Stimulated activated memory B cell treated with anti-CD40 and anti-IgM and Interleukin-4, amounts not matched to agents 10 μg/mL and 1 μg/mL and 100 μg/mL, for 72 hours (primary cell): ENCODE data around the gene SLC25A34.

ENCODE experiments used
- ATAC-seq: fragments of 150-1000 bp; cut with Tn5 transposase; 2 replicates; pipeline ENCODE4 v1.10.0; 2021
- H3K27ac Mint-ChIP-seq: one replicate; pipeline ENCODE4 v1.8.0; 2022; ENCODE audit warnings: mild to moderate bottlenecking, mixed read lengths
- H3K27me3 Mint-ChIP-seq: one replicate; pipeline ENCODE4 v1.8.0; 2022; ENCODE audit warnings: mixed read lengths
- H3K36me3 Mint-ChIP-seq: one replicate; pipeline ENCODE4 v1.8.0; 2022; ENCODE audit warnings: mixed read lengths
- H3K4me1 Mint-ChIP-seq: one replicate; pipeline ENCODE4 v1.8.0; 2022; ENCODE audit warnings: mixed read lengths
- H3K4me3 Mint-ChIP-seq: one replicate; pipeline ENCODE4 v1.8.0; 2022; ENCODE audit warnings: mild to moderate bottlenecking, moderate library complexity, mixed read lengths
- H3K9me3 Mint-ChIP-seq: one replicate; pipeline ENCODE4 v1.8.0; 2022; ENCODE audit warnings: mixed read lengths

The SLC25A34 gene

DNA sequence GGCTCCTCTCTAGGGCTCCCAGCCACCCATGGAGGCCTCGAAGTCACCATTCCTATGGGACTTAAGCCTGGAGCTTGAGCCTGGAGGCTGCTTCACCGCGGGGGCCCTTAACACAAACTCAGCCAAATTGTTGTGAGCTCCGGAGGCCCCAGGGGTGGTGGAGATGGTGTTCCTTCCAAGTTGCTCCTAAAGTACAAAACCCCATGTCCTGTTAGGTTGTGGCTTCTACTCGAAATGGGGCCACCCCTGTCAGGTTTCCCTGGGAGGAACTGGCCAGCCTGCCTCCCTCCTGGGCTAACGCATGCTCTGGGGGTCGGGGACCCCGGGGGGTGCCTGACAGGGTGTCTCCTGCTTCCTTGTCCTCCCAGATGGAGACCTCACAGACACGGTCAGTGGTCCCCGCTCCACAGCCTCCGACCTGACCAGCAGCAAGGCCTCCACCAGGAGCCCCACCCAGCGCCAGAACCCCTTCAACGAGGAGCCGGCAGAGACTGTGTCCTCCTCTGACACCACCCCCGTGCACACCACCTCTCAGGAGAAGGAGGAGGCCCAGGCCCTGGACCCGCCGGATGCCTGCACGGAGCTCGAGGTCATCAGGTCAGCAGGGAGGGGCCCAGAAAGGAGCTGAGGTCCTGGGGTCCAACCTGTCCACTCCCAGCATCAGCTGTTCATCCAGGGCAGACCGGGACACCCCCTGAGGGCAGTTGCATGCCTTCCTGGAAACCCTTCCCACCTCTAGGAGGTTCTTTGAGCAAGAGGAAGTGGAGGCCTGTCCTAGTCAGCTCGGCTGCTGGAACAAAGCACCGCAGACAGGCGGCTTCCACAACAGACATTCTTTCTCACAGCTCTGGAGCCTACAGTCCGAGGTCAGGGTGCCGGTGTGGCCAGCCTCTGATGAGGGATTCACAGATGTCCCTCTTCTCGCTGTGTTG, 10.8 kb upstream of the SLC25A34 start:
- no peaks in the 10 kb centered on the region for H3K27me3 Mint-ChIP-seq
- H3K27ac Mint-ChIP-seq = no peak overlapping the region
- ATAC-seq = no peak
- no peaks in the 10 kb centered on the region for H3K4me1 Mint-ChIP-seq
- peaks cover 50% of the 10 kb centered on the region for H3K36me3 Mint-ChIP-seq
- H3K9me3 Mint-ChIP-seq = no peaks in the 10 kb centered on the region
- no peak overlapping the region for H3K4me3 Mint-ChIP-seq

- no peaks in the 10 kb centered on the region for H3K9me3 Mint-ChIP-seq
- H3K27ac Mint-ChIP-seq = no peak overlapping the region
- H3K36me3 Mint-ChIP-seq = peaks cover 44% of the 10 kb centered on the region
- no peak for ATAC-seq
- H3K4me1 Mint-ChIP-seq = no peaks in the 10 kb centered on the region
- no peaks in the 10 kb centered on the region for H3K27me3 Mint-ChIP-seq
- H3K4me3 Mint-ChIP-seq = no peak overlapping the region
Measured at GRCh38 chr1:15726508-15726907, 9.6 kb upstream of the SLC25A34 start.

DNA sequence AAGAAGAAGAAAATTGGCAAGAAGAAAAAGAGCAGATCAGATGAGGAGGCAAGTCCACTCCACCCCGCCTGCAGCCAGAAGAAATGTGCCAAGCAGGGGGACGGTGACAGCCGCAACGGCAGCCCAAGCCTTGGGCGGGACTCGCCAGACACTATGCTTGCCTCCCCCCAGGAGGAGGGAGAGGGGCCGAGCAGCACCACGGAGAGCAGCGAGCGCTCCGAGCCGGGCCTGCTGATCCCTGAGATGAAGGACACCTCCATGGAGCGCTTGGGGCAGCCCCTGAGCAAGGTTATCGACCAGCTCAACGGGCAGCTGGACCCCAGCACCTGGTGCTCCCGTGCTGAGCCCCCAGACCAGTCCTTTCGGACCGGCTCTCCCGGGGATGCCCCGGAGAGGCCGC, 9.0 kb upstream of the SLC25A34 start:
- Mint-ChIP-seq H3K4me3 (no peak overlapping the region), H3K9me3 (no peaks in the 10 kb centered on the region), H3K27me3 (no peaks in the 10 kb centered on the region), H3K4me1 (no peaks in the 10 kb centered on the region), H3K36me3 (peaks cover 45% of the 10 kb centered on the region), H3K27ac (no peak overlapping the region)
- no peak for ATAC-seq

DNA sequence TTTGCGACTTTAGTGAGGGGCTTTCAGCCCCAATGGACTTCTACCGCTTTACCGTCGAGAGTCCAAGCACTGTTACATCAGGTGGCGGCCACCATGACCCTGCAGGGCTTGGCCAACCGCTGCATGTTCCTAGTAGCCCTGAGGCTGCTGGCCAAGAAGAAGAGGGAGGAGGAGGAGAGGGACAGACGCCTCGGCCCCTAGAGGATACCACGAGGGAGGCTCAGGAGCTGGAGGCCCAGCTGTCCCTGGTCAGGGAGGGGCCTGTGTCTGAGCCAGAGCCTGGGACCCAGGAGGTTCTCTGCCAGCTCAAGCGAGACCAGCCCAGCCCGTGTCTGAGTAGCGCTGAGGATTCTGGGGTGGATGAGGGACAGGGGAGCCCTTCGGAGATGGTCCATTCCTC, 8.6 kb upstream of the SLC25A34 start:
- Mint-ChIP-seq H3K9me3 (no peaks in the 10 kb centered on the region), H3K4me1 (no peaks in the 10 kb centered on the region), H3K27me3 (no peaks in the 10 kb centered on the region), H3K27ac (no peak overlapping the region), H3K4me3 (no peak overlapping the region), H3K36me3 (peaks cover 49% of the 10 kb centered on the region)
- no peak for ATAC-seq

DNA sequence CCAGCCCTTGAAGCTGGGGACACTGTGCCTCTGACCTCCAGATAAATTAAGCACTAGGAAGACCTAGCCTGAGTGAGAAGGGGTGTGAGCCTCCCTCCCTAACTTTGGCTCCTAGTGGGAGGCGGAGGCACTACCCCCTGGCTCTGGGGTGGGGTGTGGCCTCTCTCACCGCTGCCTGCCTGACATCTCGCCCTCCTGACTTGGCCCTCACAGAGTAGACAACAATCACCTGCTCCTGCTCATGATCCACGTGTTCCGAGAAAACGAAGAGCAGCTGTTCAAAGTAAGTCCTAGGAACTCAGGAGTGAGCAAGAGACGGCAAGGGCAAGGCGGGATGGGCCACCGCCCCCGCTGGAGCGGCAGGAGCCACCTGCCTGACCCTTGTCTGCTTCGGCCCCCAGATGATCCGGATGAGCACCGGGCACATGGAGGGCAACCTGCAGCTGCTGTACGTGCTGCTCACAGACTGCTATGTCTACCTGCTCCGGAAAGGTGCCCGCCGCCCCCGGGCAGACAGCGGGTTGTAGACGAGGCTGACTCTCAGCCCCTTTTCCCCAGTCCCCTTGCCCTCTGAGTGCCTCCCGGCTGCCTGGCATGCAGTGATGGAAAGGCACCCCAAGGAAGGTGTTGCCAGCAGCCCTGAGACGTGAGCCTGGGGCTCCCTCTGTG, 8.1 kb upstream of the SLC25A34 start:
- peaks cover 52% of the 10 kb centered on the region for H3K36me3 Mint-ChIP-seq

GRCh38 chr1:15728937-15729657, 7.0 kb upstream of the SLC25A34 start:
- no peaks in the 10 kb centered on the region for H3K27me3 Mint-ChIP-seq
- H3K4me1 Mint-ChIP-seq = no peaks in the 10 kb centered on the region
- H3K36me3 Mint-ChIP-seq = peaks cover 59% of the 10 kb centered on the region
- H3K9me3 Mint-ChIP-seq = no peaks in the 10 kb centered on the region
- H3K4me3 Mint-ChIP-seq = no peak overlapping the region
- no peak for ATAC-seq
- no peak overlapping the region for H3K27ac Mint-ChIP-seq

More for the DNA sequence above, 8.1 kb upstream of the SLC25A34 start:
- Mint-ChIP-seq H3K27me3 (no peaks in the 10 kb centered on the region), H3K4me3 (no peak overlapping the region), H3K9me3 (no peaks in the 10 kb centered on the region), H3K27ac (no peak overlapping the region), H3K4me1 (no peaks in the 10 kb centered on the region)
- ATAC-seq = no peak

GRCh38 chr1:15730423-15730822, 5.6 kb upstream of the SLC25A34 start:
- no peak for ATAC-seq
- Mint-ChIP-seq H3K27ac (no peak overlapping the region), H3K27me3 (no peaks in the 10 kb centered on the region), H3K4me1 (no peaks in the 10 kb centered on the region), H3K9me3 (no peaks in the 10 kb centered on the region), H3K4me3 (no peak overlapping the region), H3K36me3 (peaks cover 52% of the 10 kb centered on the region)

- H3K4me3 Mint-ChIP-seq = no peak overlapping the region
- no peaks in the 10 kb centered on the region for H3K9me3 Mint-ChIP-seq
- H3K27ac Mint-ChIP-seq = no peak overlapping the region
- no peaks in the 10 kb centered on the region for H3K27me3 Mint-ChIP-seq
- no peak for ATAC-seq
- no peaks in the 10 kb centered on the region for H3K4me1 Mint-ChIP-seq
- H3K36me3 Mint-ChIP-seq = peaks cover 49% of the 10 kb centered on the region
Measured at GRCh38 chr1:15730936-15731335, 5.1 kb upstream of the SLC25A34 start.

- Mint-ChIP-seq H3K36me3 (peaks cover 39% of the 10 kb centered on the region), H3K9me3 (no peaks in the 10 kb centered on the region), H3K4me1 (no peaks in the 10 kb centered on the region), H3K27ac (peak overlapping the region; percentile 51), H3K27me3 (no peaks in the 10 kb centered on the region), H3K4me3 (no peak overlapping the region)
- ATAC-seq = no peak
Measured at GRCh38 chr1:15731735-15732685, 4.0 kb upstream of the SLC25A34 start.

GRCh38 chr1:15732686-15733081, 3.4 kb upstream of the SLC25A34 start:
- Mint-ChIP-seq H3K27ac (peak overlapping the region; percentile 51), H3K4me3 (no peak overlapping the region), H3K27me3 (no peaks in the 10 kb centered on the region), H3K9me3 (no peaks in the 10 kb centered on the region), H3K4me1 (peaks cover 2% of the 10 kb centered on the region), H3K36me3 (peaks cover 33% of the 10 kb centered on the region)
- ATAC-seq = no peak

DNA sequence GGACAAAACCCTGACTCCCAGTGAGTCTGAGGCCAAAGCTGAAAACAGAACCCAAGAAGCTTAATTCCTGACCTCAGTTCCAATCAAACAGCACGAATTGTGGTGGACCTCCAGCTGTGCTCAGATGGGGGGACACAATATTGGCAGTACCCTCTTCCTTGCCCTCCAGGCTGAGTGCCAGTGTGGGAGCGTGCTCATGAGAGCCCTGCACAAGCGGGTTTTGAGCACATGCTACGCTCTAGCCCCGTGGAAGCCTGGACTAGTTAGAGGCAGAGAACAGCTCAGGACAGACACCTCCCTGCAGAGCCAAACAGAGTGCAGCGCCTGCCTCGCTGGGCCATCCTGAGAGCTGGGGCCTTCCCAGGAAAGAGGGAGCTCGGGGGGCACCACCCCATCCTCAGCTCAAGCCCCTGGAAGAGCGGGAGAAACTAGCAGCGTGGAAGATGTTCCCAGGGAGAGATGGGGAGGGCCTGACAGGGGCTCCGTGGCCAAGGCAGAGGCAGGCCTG, 2.8 kb upstream of the SLC25A34 start:
- Mint-ChIP-seq H3K4me1 (peaks cover 6% of the 10 kb centered on the region), H3K36me3 (peaks cover 27% of the 10 kb centered on the region), H3K27me3 (no peaks in the 10 kb centered on the region), H3K4me3 (no peak overlapping the region), H3K27ac (peak overlapping the region; percentile 24), H3K9me3 (no peaks in the 10 kb centered on the region)
- ATAC-seq = no peak

DNA sequence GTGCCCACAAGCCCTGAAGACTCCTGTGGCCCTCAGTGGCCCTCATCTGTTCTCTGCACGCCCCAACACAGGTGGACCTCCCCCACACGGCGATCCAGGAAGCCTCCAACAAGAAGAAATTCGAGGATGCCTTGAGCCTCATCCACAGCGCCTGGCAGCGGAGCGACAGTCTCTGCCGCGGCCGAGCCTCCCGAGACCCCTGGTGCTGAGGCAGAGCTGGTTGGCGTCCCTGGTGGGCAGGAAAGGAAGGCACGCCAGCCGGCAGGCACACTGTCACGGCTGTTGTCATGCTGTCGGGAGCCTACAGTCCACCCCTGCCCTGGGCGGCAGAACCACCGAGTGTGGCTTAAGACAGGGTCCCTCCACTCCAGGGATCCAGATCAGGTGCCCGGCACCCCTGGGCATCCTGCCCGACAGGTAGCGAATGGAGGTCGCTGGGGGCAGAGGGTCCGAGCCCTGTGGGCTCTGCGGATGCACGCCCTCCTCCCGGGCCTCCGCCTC, 2.3 kb upstream of the SLC25A34 start:
- ATAC-seq = no peak
- no peaks in the 10 kb centered on the region for H3K9me3 Mint-ChIP-seq
- H3K4me1 Mint-ChIP-seq = peaks cover 6% of the 10 kb centered on the region
- no peak overlapping the region for H3K27ac Mint-ChIP-seq
- H3K36me3 Mint-ChIP-seq = peaks cover 25% of the 10 kb centered on the region
- no peaks in the 10 kb centered on the region for H3K27me3 Mint-ChIP-seq
- H3K4me3 Mint-ChIP-seq = no peak overlapping the region

- Mint-ChIP-seq H3K4me3 (no peak overlapping the region), H3K27me3 (no peaks in the 10 kb centered on the region), H3K27ac (no peak overlapping the region), H3K36me3 (peaks cover 24% of the 10 kb centered on the region), H3K9me3 (no peaks in the 10 kb centered on the region), H3K4me1 (peaks cover 6% of the 10 kb centered on the region)
- ATAC-seq = no peak
Measured at GRCh38 chr1:15734296-15734695, 1.8 kb upstream of the SLC25A34 start.

DNA sequence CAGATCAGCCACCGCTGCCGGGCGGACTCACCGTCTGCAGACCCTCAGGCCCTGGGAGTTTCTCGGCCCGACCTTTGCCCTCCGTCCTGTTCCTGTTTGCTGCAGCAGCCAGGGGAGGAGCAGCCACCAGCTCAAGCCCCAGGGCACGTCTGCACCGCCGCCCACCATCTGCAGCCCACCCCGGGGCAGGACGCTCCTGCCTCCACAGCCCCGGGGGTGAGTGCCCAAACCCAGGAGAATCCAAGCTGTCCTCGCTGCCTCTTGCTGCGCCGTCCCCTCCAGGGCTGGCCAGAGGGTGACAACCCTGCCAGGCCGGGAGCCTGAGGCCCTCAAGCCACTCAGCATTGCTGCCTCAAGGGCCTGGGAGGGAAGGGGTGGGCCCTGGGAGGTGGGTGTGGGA, 1.2 kb upstream of the SLC25A34 start:
- Mint-ChIP-seq H3K36me3 (peaks cover 19% of the 10 kb centered on the region), H3K27me3 (no peaks in the 10 kb centered on the region), H3K4me1 (peaks cover 6% of the 10 kb centered on the region), H3K4me3 (no peak overlapping the region), H3K9me3 (no peaks in the 10 kb centered on the region), H3K27ac (no peak overlapping the region)
- ATAC-seq = no peak
